HCT116 (cell line): ENCODE results near the gene MACROH2A1.

Experiments
- POLR2A ChIP-seq: IDR thresholded peaks from 2 replicates; pipeline ENCODE4 v1.7.0; 2011; ENCODE audit warnings: borderline replicate concordance; ENCODE audit not compliant: insufficient read depth, insufficient read length; ENCODE audit errors: extremely low read depth
- POLR2AphosphoS5 ChIP-seq: IDR thresholded peaks from 2 replicates; pipeline ENCODE4 v1.6.1; 2011; ENCODE audit warnings: mild to moderate bottlenecking, low read depth, low read length, moderate library complexity
- SIN3A ChIP-seq: IDR thresholded peaks from 2 replicates; pipeline ENCODE4 v1.6.1; 2012; ENCODE audit warnings: low read depth
- TF ChIP-seq, protein P1 (sequence below), 3 experiments: fragments of 200-600 bp in 1 of 3; sonication (generic) in 1 of 3; IDR thresholded peaks in 2 of 3; conservative IDR thresholded peaks in 1 of 3; 2 replicates each; pipeline ENCODE4 v1.5.1; 2012 to 2017; ENCODE audit warnings: low read depth in 2 of 3, low read length in 2 of 3, antibody characterized with exemption in 1 of 3, borderline replicate concordance in 1 of 3, control low read depth in 1 of 3, mild to moderate bottlenecking in 1 of 3, mixed read lengths in 1 of 3, mixed run types in 1 of 3, moderate library complexity in 1 of 3; ENCODE audit not compliant: insufficient read depth in 1 of 3
- TF ChIP-seq, protein P2 (sequence below): IDR thresholded peaks from 2 replicates; pipeline ENCODE4 v1.6.1; 2012

DNA sequence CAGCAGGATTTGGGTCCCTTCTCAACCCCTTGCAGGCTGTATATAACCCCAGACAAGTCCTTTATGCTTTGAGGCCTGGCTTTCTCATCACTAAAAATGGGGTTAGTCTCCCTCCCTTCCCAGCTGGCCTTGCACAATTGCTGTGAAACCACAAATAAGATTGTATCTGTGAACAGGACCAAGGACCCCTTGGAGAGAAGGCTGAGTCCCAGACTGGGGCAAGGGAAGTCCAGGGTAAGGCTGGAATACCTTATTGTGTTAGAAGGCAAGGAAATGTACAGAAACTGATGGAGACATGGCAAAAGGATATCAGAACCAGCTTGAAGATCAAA lies 11.4 kb downstream of the MACROH2A1 start:
- TF ChIP-seq POLR2AphosphoS5 (no peak), SIN3A (no peak), POLR2A (no peak)
- TF ChIP-seq, protein P1, sequence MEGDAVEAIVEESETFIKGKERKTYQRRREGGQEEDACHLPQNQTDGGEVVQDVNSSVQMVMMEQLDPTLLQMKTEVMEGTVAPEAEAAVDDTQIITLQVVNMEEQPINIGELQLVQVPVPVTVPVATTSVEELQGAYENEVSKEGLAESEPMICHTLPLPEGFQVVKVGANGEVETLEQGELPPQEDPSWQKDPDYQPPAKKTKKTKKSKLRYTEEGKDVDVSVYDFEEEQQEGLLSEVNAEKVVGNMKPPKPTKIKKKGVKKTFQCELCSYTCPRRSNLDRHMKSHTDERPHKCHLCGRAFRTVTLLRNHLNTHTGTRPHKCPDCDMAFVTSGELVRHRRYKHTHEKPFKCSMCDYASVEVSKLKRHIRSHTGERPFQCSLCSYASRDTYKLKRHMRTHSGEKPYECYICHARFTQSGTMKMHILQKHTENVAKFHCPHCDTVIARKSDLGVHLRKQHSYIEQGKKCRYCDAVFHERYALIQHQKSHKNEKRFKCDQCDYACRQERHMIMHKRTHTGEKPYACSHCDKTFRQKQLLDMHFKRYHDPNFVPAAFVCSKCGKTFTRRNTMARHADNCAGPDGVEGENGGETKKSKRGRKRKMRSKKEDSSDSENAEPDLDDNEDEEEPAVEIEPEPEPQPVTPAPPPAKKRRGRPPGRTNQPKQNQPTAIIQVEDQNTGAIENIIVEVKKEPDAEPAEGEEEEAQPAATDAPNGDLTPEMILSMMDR (IDR thresholded peaks at IDR 0.05 in 2 of 3, conservative IDR thresholded peaks at IDR 0.05 in 1 of 3; ENCODE audit: borderline replicate concordance in 1 of 3, insufficient read depth in 1 of 3, low read depth in 2 of 3, low read length in 2 of 3): no peak
- TF ChIP-seq, protein P2, sequence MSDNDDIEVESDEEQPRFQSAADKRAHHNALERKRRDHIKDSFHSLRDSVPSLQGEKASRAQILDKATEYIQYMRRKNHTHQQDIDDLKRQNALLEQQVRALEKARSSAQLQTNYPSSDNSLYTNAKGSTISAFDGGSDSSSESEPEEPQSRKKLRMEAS: no peak
